ENCODE measurements around the gene MMP11. TPM values are rescaled to one million over a fixed set of nuclear protein-coding genes. Genes with fewer than 3 reads are reported as not detected.

Gene MMP11
- polyA plus RNA-seq, 1 donor from 2014 or later: 9.3 TPM

- Histone ChIP-seq H3K9me3 (ENCODE audit: low read length) (no peaks in the 10 kb centered on the region), H3K27ac (ENCODE audit: low read length) (no peak overlapping the region), H3K79me2 (replicated peaks; ENCODE audit: insufficient read depth, low read length) (no peaks in the 10 kb centered on the region), H4K20me1 (ENCODE audit: insufficient read depth) (no peaks in the 10 kb centered on the region), H3K9me2 (ENCODE audit: insufficient read depth, low read length) (no peaks in the 10 kb centered on the region), H3K4me2 (ENCODE audit: low read length) (no peak overlapping the region), H3K4me3 (ENCODE audit: low read length) (no peak overlapping the region), H3F3A (ENCODE audit: insufficient read depth, low read length, poor library complexity, severe bottlenecking) (no peaks in the 10 kb centered on the region), H2AFZ (ENCODE audit: low read depth, low read length) (no peak overlapping the region), H3K27me3 (ENCODE audit: insufficient read depth, low read depth, low read length) (no peaks in the 10 kb centered on the region), H3K36me3 (ENCODE audit: insufficient read depth, low read length) (peaks cover 13% of the 10 kb centered on the region), H3K9ac (ENCODE audit: low read length) (no peak overlapping the region)
- TF ChIP-seq CTCF (IDR thresholded peaks at IDR 0.05; ENCODE audit: poor library complexity, severe bottlenecking): no peak
- TF ChIP-seq EZH2 (IDR thresholded peaks at IDR 0.05; ENCODE audit: borderline replicate concordance, insufficient read depth, low read length, poor library complexity, severe bottlenecking): no peak
- no peak for TF ChIP-seq MXI1 (conservative IDR thresholded peaks at IDR 0.05; ENCODE audit: poor library complexity, severe bottlenecking)
- no peak for TF ChIP-seq POLR2AphosphoS5 (IDR thresholded peaks at IDR 0.05)
- no peak for TF ChIP-seq EP300 (conservative IDR thresholded peaks at IDR 0.05; ENCODE audit: poor library complexity, severe bottlenecking)
- no peak for TF ChIP-seq TAF1 (IDR thresholded peaks at IDR 0.05; ENCODE audit: low read depth)
- no peak for TF ChIP-seq RAD21 (conservative IDR thresholded peaks at IDR 0.05)
- TF ChIP-seq REST (IDR thresholded peaks at IDR 0.05; ENCODE audit: borderline replicate concordance): no peak
- TF ChIP-seq SMC3 (conservative IDR thresholded peaks at IDR 0.05; ENCODE audit: poor library complexity): no peak
These were observed 43.0 kb downstream of the MMP11 start for GRCh38 chr22:23815541-23816155.

DNA sequence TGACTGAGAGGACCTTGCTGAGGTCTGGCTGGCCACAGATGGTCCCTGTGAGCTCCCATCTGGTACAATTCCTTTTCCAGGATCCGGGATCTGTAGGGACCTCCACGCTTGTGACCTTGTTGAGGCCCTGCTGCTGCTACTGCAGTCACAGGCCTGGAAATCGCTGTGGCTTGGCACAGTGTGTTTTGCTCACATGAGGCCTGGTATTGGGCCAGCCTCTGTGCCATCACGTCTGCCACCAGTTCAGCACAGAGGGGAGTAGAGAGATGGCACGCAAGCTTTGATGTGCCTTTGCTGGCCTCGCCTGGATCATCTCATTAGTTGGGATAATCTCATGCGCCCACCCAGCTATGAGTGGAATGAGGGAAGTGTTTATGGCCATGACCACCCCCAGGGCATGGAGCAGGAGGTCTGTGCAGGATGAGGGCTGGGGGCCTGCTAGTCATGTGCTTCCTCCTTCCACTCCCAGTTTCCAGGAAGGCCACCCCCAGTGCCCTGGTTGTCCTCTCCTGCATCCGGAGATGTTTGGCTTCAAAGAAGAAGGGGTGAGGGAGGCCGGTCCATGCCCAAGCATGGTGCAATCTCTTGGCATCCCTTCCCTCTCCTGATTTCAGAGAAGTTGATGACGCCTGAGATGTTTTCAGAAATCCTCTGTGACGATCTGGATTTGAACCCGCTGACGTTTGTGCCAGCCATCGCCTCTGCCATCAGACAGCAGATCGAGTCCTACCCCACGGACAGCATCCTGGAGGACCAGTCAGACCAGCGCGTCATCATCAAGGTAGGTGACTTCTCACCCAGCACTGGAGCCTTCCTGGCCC is 43.7 kb downstream of the MMP11 start:
- Histone ChIP-seq H3F3A (ENCODE audit: insufficient read depth, low read length, poor library complexity, severe bottlenecking) (no peaks in the 10 kb centered on the region), H3K9ac (ENCODE audit: low read length) (no peak overlapping the region), H4K20me1 (ENCODE audit: insufficient read depth) (no peaks in the 10 kb centered on the region), H3K27me3 (ENCODE audit: insufficient read depth, low read depth, low read length) (no peaks in the 10 kb centered on the region), H3K9me2 (ENCODE audit: insufficient read depth, low read length) (no peaks in the 10 kb centered on the region), H3K36me3 (ENCODE audit: insufficient read depth, low read length) (peaks cover 13% of the 10 kb centered on the region), H3K4me2 (ENCODE audit: low read length) (no peak overlapping the region), H3K79me2 (replicated peaks; ENCODE audit: insufficient read depth, low read length) (no peaks in the 10 kb centered on the region), H2AFZ (ENCODE audit: low read depth, low read length) (no peak overlapping the region), H3K27ac (ENCODE audit: low read length) (no peak overlapping the region), H3K9me3 (ENCODE audit: low read length) (no peaks in the 10 kb centered on the region), H3K4me3 (ENCODE audit: low read length) (no peak overlapping the region)
- TF ChIP-seq REST (IDR thresholded peaks at IDR 0.05; ENCODE audit: borderline replicate concordance) (no peak), POLR2AphosphoS5 (IDR thresholded peaks at IDR 0.05) (no peak), EP300 (conservative IDR thresholded peaks at IDR 0.05; ENCODE audit: poor library complexity, severe bottlenecking) (no peak), TAF1 (IDR thresholded peaks at IDR 0.05; ENCODE audit: low read depth) (no peak), SMC3 (conservative IDR thresholded peaks at IDR 0.05; ENCODE audit: poor library complexity) (no peak), RAD21 (conservative IDR thresholded peaks at IDR 0.05) (no peak)

Measured in neural cell (in vitro differentiated cells).